ENCODE measurements around the gene ATL3.
"Not testable (repeated sequence)": the region's sequence is repeated elsewhere in the genome, so short reads cannot be mapped to it uniquely, and the experiment has no call there.

Gene ATL3, protein sequence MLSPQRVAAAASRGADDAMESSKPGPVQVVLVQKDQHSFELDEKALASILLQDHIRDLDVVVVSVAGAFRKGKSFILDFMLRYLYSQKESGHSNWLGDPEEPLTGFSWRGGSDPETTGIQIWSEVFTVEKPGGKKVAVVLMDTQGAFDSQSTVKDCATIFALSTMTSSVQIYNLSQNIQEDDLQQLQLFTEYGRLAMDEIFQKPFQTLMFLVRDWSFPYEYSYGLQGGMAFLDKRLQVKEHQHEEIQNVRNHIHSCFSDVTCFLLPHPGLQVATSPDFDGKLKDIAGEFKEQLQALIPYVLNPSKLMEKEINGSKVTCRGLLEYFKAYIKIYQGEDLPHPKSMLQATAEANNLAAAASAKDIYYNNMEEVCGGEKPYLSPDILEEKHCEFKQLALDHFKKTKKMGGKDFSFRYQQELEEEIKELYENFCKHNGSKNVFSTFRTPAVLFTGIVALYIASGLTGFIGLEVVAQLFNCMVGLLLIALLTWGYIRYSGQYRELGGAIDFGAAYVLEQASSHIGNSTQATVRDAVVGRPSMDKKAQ

DNA sequence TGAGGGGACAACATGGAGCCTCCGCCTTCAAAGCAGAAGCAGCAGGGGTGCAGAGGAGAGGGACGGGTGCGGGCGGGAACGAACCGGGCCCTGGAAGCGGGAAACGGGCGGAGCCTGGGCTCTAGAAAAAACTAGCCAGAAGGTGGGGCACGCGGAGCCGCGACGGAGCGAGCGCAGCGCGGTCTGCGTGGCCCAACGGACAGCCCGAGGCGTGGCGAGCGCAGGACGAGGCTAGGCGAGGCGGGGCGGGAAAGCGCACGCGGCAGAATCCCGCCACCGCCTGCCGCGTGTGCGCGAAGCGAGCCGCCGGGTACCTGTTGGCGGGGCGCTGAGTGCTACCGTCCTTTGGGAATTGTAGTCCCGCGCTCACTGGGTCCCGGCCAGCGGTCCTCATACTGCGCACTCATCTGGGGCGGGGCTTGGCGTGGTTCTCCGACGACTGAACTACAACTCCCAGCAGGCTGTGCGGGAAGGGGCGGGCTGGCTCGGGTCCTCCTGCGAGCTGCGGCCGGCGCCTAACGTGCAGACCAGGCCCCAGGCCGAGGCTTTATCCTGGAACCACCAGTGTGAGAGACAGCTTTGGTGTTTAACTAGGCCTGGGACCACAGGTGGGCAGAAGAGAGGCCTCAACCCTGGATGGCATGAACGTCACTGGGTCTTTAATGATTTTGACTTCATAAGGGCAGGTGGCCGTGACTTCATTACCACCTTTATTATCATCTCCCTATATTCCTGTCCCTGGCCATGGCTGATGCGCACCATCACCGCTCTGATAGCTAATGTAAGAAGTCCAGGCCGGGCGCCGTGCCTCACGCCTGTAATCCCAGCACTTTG lies at the start of gene ATL3:
Gene ATL3 (minus strand): TSS at position 55 of the 834 bp plus-strand sequence. CDS start 41 bp downstream, at position 14.
- DNase-seq (ENCODE audit: low read depth), result peak; percentile 94

DNA sequence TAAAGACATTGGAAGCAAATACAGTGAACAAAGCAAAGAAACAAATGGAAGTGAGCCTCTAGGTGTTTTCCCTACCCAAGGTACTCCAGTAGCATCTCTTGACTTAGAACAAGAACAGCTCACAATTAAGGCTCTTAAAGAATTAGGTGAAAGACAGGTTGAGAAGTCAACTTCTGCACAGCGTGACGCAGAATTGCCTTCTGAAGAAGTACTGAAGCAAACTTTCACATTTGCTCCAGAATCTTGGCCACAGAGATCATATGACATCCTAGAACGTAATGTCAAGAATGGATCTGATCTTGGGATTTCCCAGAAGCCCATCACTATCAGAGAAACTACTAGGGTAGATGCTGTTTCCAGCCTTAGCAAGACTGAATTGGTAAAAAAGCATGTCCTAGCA lies 49.4 kb upstream of the ATL3 start:
- no peak for DNase-seq (ENCODE audit: low read depth)

DNA sequence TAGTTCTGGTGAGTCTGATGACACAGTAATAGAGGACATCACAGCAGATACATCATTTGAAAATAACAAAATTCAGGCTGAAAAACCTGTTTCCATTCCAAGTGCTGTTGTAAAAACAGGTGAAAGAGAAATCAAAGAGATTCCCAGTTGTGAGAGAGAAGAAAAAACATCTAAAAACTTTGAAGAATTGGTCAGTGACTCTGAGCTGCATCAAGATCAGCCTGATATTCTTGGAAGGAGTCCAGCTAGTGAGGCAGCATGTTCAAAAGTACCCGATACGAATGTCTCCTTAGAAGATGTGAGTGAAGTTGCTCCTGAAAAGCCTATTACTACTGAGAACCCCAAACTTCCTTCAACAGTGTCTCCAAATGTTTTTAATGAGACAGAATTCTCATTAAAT lies 48.8 kb upstream of the ATL3 start:
- no peak for DNase-seq (ENCODE audit: low read depth)

DNA sequence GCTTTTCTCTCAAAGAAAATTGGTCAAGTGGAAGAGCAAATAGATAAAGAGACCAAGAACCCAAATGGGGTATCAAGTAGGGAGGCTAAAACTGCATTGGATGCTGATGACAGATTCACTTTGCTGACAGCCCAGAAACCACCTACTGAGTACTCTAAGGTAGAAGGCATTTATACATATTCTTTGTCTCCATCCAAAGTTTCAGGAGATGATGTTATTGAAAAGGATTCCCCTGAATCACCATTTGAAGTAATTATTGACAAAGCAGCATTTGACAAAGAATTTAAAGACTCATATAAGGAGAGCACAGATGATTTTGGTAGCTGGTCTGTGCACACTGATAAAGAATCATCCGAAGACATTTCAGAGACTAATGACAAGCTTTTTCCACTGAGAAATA lies 47.8 kb upstream of the ATL3 start:
- DNase-seq (ENCODE audit: low read depth), result no peak

DNA sequence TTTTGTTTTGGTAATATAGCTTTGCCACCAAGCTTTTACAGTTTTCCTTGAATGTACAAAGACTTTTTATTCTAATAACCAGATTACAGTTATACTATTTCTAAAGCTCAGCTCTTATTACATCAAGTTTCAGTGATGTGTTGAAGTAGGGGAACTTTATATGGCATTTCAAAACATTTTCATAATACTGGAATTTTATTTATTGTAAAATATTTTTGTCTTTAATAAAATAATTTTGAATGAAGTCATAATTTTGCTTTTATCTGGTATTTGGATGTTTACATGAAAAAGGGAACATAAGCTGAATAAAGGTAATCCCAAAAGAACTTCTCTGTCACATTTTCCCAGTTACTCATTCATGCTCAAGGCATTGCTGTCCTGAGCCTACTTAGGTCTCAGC lies 44.9 kb upstream of the ATL3 start:
- DNase-seq (ENCODE audit: low read depth), result no peak

DNA sequence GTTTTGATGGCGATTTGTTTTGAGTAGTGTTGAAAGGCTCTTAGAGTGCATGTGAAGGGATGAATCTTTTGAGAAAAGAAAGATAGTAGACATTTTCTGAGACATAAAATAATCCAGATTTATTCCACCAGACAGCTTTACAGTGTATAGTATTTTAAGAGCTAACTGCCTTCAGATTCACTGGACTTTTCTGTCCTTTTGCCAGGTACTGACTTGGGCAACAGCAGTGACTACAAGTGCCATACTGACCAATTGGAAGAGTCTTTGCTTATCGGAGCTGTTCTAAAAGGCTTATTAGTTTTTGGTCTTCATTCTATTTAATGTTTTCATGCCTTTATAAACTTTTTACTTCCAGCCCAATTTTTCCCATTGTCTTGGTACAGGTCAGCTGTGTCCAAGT lies 42.6 kb upstream of the ATL3 start:
- no peak for DNase-seq (ENCODE audit: low read depth)

DNA sequence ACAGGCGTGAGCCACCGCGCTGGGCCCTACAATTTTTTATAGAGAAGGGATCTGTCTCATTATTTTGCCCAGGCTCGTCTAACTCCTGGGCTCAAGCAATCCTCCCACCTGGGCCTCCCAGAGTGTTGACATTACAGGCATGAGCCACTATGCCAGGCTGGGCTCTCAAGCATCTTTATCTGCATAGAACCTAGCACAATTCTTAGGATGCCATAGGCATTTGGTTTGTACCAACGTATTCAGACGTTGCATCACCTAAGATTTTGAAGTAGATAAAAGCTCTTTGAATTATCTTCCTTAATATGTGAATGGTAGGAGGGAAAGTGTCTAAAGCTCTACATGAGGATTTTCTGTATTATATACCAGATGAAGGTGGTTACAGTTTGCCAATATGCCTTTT lies 40.7 kb upstream of the ATL3 start:
- DNase-seq (ENCODE audit: low read depth), result no peak

DNA sequence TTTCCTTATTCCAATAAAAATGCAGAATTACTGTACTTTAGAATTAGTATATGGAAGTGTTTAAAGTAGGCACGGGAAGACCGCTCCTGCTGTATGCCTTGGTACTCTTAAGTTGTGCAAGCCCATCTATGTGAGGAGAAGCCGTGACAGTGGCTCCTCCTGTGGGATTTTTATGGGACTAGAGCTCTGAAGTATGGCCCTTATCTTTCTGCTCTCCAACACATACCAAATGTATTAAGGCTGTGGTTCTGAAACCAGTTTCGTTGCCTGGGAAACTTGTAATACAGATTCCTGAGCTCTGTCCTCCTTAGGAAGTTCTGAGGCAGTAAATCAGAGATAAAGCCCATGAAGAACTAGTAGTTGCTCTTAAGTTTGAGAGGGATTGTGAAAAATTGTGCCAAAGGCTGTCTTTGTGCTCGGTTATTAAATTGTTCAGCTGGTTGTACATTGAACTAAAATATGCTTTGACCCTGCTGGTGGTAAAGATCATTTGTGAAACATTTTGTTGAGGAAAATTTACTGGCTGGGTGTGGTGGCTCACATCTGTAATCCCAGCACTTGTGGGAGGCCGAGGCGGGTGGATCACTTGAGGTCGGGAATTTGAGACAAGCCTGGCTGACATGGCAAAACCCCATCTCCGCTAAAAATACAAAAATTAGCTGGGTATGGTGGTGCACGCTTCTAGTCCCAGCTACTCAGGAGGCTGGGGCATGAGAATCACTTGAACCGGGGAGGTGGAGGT lies 39.5 kb upstream of the ATL3 start:
- no peak for DNase-seq (ENCODE audit: low read depth)

DNA sequence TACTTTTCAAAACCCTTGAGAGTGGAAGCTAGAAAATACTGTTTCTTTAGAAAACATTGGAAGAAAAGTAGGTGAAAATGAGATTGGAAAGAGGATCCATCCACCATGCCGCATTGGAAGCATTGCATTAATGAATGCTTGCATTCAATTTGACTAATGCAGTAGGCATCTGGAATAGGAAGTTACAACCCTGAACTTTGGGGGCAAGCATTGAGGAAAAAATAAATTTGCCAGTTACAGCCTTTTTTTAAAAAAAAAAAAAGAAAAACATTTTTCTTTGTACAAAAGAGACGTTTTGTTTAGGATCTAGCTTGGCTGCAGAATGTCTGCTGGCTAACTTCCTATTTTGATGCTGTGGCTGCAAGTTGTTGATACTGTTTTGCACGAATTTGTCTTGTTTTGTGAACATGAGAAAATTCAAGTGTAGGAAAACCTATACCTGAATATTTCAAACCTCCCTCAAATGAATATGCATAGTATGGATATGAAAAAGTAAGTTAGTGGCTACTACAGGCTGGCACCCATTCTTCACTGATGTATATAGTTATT lies 38.2 kb upstream of the ATL3 start:
- DNase-seq (ENCODE audit: low read depth), result no peak

DNA sequence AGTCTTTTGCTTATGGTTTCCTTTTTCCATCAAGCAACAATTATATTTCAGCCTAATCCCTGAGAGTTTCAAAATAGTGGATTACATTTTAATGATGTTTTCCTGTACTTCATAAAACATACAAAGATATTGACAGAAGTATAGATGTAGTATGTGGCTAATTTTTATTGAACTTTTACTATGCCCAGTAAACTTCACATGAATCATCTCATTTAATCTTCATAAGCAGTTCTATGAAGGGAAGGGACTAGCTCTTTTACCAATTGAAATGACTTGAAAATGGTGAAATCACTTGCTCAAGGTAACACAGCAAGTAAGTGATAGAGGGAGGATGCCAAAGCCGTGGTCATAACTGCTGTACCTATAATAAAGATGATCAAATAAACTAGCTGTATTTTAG lies 37.6 kb upstream of the ATL3 start:
- DNase-seq (ENCODE audit: low read depth), result no peak

DNA sequence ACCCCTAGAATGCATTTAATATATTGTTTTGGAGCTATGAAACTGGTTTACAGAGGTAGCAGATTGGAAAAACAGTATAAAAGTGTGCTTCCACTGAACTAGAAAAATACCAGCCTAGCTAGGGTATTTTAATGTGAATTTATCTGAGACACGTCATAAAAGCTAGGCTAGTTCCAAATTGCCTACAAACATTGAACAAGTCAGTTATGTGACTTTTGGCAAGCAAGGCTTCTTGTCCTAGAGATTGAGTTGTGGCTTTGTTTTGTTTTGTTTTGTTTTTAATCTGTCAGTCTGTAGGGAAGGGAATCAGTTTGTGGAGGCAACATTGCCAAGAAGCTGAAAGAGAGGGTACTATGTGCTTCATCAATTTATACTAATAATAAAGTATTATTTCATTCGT lies 34.4 kb upstream of the ATL3 start:
- no peak for DNase-seq (ENCODE audit: low read depth)

DNA sequence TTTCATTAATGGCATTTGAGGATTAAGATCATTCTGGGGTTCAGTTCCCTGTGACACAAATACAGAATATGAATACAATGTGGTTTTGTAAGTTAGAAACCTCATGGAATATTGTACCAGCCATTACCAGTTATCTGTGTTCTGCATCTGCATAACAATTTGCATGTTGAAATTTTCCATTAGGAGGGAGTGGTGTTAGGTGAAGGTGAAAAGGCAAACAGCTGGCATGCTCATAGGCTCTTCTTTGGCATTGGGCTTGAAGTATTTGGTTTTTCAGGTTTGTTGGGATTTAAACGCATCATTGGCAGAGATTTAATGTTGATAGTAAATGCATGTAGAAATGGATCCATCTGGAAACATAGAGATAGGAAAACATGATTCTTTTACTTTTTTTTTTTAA lies 28.7 kb upstream of the ATL3 start:
- DNase-seq (ENCODE audit: low read depth), result no peak

DNA sequence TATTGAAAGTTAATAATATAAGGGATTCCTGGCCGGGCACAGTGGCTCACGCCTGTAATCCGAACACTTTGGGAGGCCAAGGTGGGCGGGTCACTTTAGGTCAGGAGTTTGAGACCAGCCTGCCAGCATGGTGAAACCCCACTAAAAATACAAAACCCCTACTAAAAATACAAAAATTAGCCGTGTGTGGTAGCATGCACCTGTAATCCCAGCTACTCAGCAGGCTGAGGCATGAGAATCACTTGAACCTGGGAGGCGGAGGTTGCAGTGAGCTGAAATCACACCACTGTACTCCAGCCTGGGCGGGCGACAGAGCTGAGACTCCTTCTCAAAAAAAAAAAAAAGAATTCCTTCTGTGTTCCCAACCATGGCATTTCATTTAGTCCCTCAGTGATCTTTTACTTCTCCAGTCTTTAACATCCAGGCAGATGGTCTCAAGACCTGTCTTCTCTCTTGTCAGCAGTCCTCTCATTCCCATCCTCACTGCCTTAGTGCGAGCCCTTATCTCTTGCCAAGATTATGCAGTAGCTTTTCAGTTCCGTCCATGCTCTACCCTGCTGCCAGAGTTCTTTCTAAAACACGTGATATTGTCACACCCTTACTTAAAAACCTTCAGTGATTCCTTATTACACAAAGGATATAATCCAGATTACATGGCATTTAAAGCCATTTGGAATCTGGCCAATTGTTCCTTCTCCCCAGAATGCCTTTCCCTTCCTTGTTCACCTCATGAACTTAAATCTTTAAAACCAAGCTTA lies 28.0 kb upstream of the ATL3 start:
- DNase-seq (ENCODE audit: low read depth), result no peak

DNA sequence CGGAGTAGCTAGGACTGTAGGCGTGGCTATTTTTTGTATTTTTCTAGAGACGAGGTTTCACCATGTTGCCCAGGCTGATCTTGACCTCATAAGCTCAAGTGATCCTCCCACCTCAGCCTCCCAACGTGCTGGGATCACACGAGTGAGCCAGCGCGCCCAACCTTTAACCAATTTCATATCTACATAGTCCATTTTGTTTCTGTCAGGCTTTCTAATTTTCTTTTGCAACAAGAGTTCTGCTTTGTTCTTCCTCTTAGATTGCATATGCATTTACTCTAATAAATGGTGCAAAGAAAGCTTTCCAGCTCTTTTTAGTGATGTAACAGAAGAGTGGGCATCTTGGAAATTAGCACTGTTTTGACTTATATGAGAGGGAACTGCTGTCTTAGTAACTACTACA lies 23.4 kb upstream of the ATL3 start:
- no peak for DNase-seq (ENCODE audit: low read depth)

DNA sequence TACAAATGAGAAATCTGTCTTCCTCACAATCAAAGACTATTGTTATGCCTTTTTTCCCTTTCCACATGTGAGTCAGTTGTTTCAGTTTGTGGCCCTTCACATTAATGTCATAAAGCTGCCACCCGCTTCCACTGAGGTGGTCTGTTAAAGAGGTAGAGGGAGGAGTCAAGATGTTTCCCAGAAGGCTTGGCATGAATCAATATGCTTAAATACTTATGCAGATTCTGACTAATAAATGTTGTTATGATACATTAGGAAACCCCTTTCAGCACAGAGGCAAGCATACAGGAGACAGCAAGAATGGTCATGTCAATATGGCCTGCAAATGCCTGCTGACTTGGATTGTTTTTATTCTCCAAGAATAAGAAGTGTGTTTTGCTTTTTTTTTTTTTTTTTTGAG lies 16.7 kb upstream of the ATL3 start:
- no peak for DNase-seq (ENCODE audit: low read depth)

DNA sequence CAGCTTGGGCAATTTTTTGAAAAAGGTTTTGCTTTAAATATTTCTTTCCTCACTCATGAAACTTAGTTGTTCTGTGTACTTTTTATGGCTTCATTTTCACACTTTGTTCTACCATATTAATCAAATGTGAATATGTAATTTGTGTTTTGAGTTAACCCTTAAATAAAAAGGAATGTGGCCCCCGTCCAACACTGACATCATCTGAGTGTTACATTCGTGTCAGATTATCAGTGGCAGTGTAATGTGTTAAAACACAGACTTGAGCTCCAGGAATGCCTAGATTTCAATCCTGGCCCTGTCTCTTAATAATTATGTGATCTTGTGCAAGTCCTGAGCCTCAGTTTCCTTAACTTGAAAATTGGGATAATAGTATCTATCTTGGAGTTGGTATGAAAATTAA lies 15.8 kb upstream of the ATL3 start:
- no peak for DNase-seq (ENCODE audit: low read depth)

DNA sequence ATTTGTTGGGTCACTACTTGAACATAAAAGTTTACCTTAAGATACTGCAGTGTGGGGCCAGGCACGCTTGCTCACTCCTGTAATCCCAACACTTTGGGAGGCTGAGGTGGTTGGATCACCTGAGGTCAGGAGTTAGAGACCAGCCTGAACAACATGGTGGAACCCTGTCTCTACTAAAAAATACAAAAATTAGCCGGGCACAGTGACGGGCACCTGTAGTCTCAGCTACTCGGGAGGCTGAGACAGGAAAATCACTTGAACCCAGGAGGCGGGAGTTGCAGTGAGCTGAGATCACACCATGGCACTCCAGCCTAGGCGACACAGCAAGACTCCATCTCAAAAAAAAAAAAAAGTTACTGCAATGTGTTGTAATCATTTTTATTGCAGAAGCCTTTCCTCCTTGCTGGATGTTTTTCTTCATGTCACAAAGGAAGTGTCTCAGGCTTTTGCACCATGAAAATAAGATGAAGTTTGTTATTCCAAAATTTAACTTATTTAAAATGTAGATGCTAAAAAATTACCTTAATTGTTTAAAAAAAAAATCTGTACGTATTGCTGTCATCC lies 14.1 kb upstream of the ATL3 start:
- DNase-seq (ENCODE audit: low read depth), result not testable (repeated sequence)

DNA sequence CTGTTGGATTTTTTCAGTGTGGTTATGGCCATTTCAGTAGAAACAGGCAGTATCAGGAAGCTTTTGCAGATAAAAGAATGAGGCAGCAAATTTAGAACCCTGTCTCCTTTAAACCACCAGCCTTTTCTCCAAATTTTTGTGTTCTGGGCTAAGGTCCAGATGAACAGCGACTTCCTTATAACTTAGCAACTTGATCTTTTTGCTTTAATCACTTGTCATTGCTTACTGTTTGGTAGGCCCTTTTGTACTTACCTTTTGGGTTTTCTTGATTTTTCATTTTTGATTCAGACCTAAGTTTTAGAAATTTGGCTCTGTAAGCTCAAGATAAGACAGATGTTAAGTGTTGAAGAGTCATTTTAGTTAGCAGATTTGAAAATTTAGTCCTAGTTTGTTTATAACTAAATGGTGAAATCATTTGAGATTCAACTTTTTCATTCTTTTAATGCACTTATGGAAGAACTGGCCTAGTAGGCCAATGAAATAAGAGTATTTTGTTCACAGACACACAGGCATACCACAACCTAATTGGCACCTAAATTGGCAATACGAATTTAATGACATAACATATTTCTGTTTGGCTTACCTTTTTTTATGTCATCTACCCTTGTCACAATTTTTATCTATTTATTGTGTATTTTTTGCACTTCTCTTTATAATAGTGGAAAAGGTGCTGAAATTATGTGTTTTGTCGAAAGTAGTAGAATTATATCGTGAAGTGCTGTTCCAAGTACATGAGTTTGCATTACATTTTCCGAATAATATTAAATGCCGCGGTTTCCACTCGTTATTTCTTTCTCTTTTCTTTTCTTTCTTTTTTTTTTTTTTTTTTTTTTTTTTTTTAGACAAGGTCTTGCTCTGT lies 12.2 kb upstream of the ATL3 start:
- DNase-seq (ENCODE audit: low read depth), result no peak

DNA sequence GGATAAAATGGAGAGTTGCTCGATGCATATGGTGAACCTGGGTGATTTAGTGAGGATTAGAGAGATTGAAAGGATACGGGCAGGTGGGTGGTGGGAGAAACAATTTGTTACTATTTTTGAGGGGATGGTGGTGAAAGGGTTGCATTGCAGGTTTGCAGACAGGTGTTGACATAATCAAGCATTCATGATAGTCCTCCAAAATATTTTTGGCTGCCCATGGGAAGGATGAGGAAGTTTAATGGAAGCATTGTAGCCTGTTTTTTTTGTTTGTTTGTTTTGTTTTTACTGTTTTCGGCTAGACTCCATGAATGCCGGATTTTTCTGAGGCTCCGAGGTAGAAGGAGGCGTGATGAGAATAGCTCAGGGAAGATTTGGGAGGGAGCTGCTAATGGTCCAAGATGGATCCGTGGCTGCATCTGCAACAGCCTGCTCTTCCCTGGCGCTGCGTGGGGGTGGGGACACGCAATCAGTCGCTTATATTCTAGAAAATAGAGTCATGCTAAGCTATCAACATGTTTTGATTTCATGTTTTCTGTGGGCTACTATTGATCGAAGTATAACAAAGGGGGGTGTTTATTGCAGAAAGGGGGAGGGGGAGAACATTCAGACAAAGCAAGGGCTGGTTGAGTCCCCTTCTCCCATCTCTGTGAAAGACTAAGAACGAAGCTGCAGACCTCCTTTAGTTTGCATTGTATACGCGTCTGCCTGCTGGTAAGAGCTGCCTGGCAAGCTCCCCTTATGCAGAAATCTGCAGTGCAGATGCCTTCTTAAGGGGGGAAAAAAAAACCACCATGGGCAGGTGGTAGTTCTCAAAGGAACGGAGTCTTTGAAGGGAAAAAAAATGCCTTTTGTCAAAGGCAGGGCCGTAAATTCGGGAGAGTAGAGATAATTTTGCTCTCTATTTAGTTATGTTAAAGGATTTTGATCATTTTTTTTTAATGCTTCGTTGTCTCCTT lies 11.2 kb upstream of the ATL3 start:
- no peak for DNase-seq (ENCODE audit: low read depth)
